SK-N-SH (cell line): ENCODE data around the gene DUSP9. TPM values are rescaled to one million over a fixed set of nuclear protein-coding genes. Genes with fewer than 3 reads are reported as not detected.

Source experiments
- CTCF ChIA-PET: fragments of 300-600, 350-600 bp; formaldehyde crosslinking; extraction: SDS; loops from one replicate; lab custom pipeline; 2021; lab: Yijun Ruan, JAX
- POLR2A ChIA-PET: fragments of 350-600 bp; sonication (Branson Sonifier 250); formaldehyde crosslinking; extraction: SDS; loops from one replicate; lab custom pipeline; 2020; ENCODE audit warnings: antibody characterized with exemption, inconsistent platforms; lab: Yijun Ruan, JAX
- DNase-seq: peaks from one replicate; pipeline ENCODE4 v3.0.0; 2012
- H2AFZ ChIP-seq: fragments of 200-600 bp; sonication (generic); 2 replicates; pipeline ENCODE4 v1.8.1; 2016; ENCODE audit warnings: antibody characterized with exemption, mild to moderate bottlenecking, low read depth
- H3F3A ChIP-seq: fragments of 200-600 bp; sonication (generic); replicated peaks from 2 replicates; pipeline ENCODE3; 2016; ENCODE audit warnings: antibody characterized with exemption, mild to moderate bottlenecking; ENCODE audit not compliant: insufficient read depth
- H3K27ac ChIP-seq, 2 experiments: fragments of 200-500 bp in 1 of 2; fragments of 200-600 bp in 1 of 2; sonication (Bioruptor generic) in 1 of 2; sonication (generic), shearing (Covaris generic) in 1 of 2; 2 replicates each; pipeline versions ENCODE4 v1.5.1 to v1.6.1; 2014 to 2016; ENCODE audit warnings: low read depth in 2 of 2, inconsistent platforms in 1 of 2, low read length in 1 of 2, mild to moderate bottlenecking in 1 of 2, mixed read lengths in 1 of 2
- H3K27me3 ChIP-seq: fragments of 200-600 bp; sonication (generic), shearing (Covaris generic); 2 replicates; pipeline ENCODE4 v1.6.1; 2016; ENCODE audit warnings: mixed run types; ENCODE audit not compliant: insufficient read depth
- H3K36me3 ChIP-seq, 2 experiments: fragments of 200-500 bp in 1 of 2; fragments of 200-600 bp in 1 of 2; sonication (Bioruptor generic) in 1 of 2; sonication (generic) in 1 of 2; replicated peaks in 1 of 2; 2 replicates each; pipeline versions ENCODE3 to v1.5.1; 2014 to 2016; ENCODE audit warnings: low read length in 1 of 2, mild to moderate bottlenecking in 1 of 2; ENCODE audit not compliant: insufficient read depth in 2 of 2, control insufficient read depth in 1 of 2
- H3K4me1 ChIP-seq, 2 experiments: fragments of 200-500 bp in 1 of 2; fragments of 200-600 bp in 1 of 2; sonication (Bioruptor generic) in 1 of 2; sonication (generic), shearing (Covaris generic) in 1 of 2; 2 replicates each; pipeline versions ENCODE4 v1.5.1 to v1.6.1; 2014 to 2016; ENCODE audit warnings: low read depth in 1 of 2, low read length in 1 of 2, mixed run types in 1 of 2; ENCODE audit not compliant: insufficient read depth in 2 of 2, control insufficient read depth in 1 of 2
- H3K4me2 ChIP-seq: fragments of 200-600 bp; sonication (generic), shearing (Covaris generic); 2 replicates; pipeline ENCODE4 v1.6.1; 2017; ENCODE audit warnings: mixed run types
- H3K4me3 ChIP-seq, 2 experiments: fragments of 200-500 bp in 1 of 2; fragments of 200-600 bp in 1 of 2; sonication (Bioruptor generic) in 1 of 2; sonication (generic), shearing (Covaris generic) in 1 of 2; 2 replicates each; pipeline versions ENCODE4 v1.5.1 to v1.8.1; 2014 to 2016; ENCODE audit warnings: low read depth in 2 of 2, inconsistent platforms in 1 of 2, low read length in 1 of 2, mild to moderate bottlenecking in 1 of 2, mixed read lengths in 1 of 2, moderate library complexity in 1 of 2
- H3K79me2 ChIP-seq: fragments of 200-600 bp; sonication (generic); 2 replicates; pipeline ENCODE4 v1.8.1; 2017; ENCODE audit warnings: mild to moderate bottlenecking; ENCODE audit not compliant: insufficient read depth
- H3K9ac ChIP-seq: fragments of 200-600 bp; sonication (generic); 2 replicates; pipeline ENCODE4 v1.6.1; 2017; ENCODE audit warnings: mixed run types
- H3K9me2 ChIP-seq: fragments of 200-600 bp; sonication (generic); 2 replicates; pipeline ENCODE4 v1.6.1; 2017; ENCODE audit warnings: mixed run types
- H3K9me3 ChIP-seq: fragments of 200-600 bp; sonication (generic); 2 replicates; pipeline ENCODE4 v1.6.1; 2017; ENCODE audit warnings: mixed run types, mild to moderate bottlenecking, moderate library complexity
- H4K20me1 ChIP-seq: fragments of 200-600 bp; sonication (generic); 2 replicates; pipeline ENCODE4 v1.6.1; 2017; ENCODE audit warnings: mild to moderate bottlenecking, mixed run types; ENCODE audit not compliant: insufficient read depth
- FOSL2 ChIP-seq: IDR thresholded peaks from 2 replicates; pipeline ENCODE4 v1.4.0; 2012; ENCODE audit warnings: low read depth, mild to moderate bottlenecking, moderate library complexity, borderline replicate concordance
- FOXM1 ChIP-seq: IDR thresholded peaks from 2 replicates; pipeline ENCODE4 v1.4.0; 2012; ENCODE audit warnings: low read depth, mild to moderate bottlenecking
- IRF3 ChIP-seq: fragments of 150-350 bp; IDR thresholded peaks from 2 replicates; pipeline ENCODE4 v1.6.1; 2016; ENCODE audit warnings: mild to moderate bottlenecking, low read depth, low read length
- MAX ChIP-seq: IDR thresholded peaks from 2 replicates; pipeline ENCODE4 v1.4.0; 2012; ENCODE audit warnings: low read depth
- NRF1 ChIP-seq: IDR thresholded peaks from 2 replicates; pipeline ENCODE4 v1.6.1; 2012; ENCODE audit warnings: low read depth, mild to moderate bottlenecking, low read length
- PBX3 ChIP-seq: IDR thresholded peaks from 2 replicates; pipeline ENCODE4; 2012
- RAD21 ChIP-seq: IDR thresholded peaks from 2 replicates; pipeline ENCODE4 v1.6.1; 2012; ENCODE audit warnings: mild to moderate bottlenecking, low read length
- REST ChIP-seq: IDR thresholded peaks from 2 replicates; pipeline ENCODE4 v1.6.1; 2012; ENCODE audit warnings: mild to moderate bottlenecking, low read depth, low read length, moderate library complexity
- RFX5 ChIP-seq: IDR thresholded peaks from 2 replicates; pipeline ENCODE4 v1.6.1; 2012; ENCODE audit warnings: mild to moderate bottlenecking, improper control_type of control experiment, low read length
- TAF1 ChIP-seq: IDR thresholded peaks from 2 replicates; pipeline ENCODE4 v1.6.1; 2012; ENCODE audit warnings: low read depth, mild to moderate bottlenecking, low read length, moderate library complexity, borderline replicate concordance
- TCF12 ChIP-seq: IDR thresholded peaks from 2 replicates; pipeline ENCODE4 v1.4.0; 2012
- USF2 ChIP-seq: fragments of 150-350 bp; IDR thresholded peaks from 2 replicates; pipeline ENCODE4 v1.6.1; 2017; ENCODE audit warnings: antibody characterized with exemption, low read length, low read depth, borderline replicate concordance
- WGBS: methylation state at CpG from one replicate; pipeline ENCODE4 v1.1.6; 2017; ENCODE audit warnings: low lambda C conversion rate; 5-methylcytosine and 5-hydroxymethylcytosine counted together
- polyA plus RNA-seq, 3 experiments: library from polyadenylated mRNA; depleted of rRNA; stranded (reverse); fragments of >200 nt; gene quantifications; 2 replicates each; pipeline ENCODE4 v1.2.3, GENCODE V29; 2012

The DUSP9 gene
- polyA plus RNA-seq, 1 of the 3 experiments (the other 2 are of a cell fraction) = 0.05 TPM

GRCh38 chrX:153668423-153669173 is 21.6 kb downstream of the DUSP9 start:
- H3K4me2 ChIP-seq = no peak overlapping the region
- no peaks in the 10 kb centered on the region for H3K9me2 ChIP-seq
- H3K9me3 ChIP-seq = 0 out of 2 replicates have a peak, but pooled peaks cover 9% of the 10 kb centered on the region
- H3K27me3 ChIP-seq = no peaks in the 10 kb centered on the region; the same call in 1 of the 2 replicates
- H3K79me2 ChIP-seq = no peaks in the 10 kb centered on the region
- H3K4me3 ChIP-seq = no peak overlapping the region
- no peaks in the 10 kb centered on the region for H3K36me3 ChIP-seq
- ChIA-PET CTCF (interaction anchor here (0.6 to 10.5 kb wide), 32 partner anchors 11 to 727 kb away, joined by 3 to 128 read pairs (median 6); partner anchors contain the start of genes DUSP9 and SLC6A8), POLR2A (no interaction called here)
- H3K9ac ChIP-seq = no peak overlapping the region
- no peak overlapping the region for H3K27ac ChIP-seq
- no peak overlapping the region for H2AFZ ChIP-seq
- no peaks in the 10 kb centered on the region for H4K20me1 ChIP-seq
- 58% methylated on average over 7 of the region's 11 CpGs for WGBS
- H3K4me1 ChIP-seq = peaks cover 0 to 3% of the 10 kb centered on the region in 2 experiments; a peak in 1 of 4 replicates
- H3F3A ChIP-seq = no peaks in the 10 kb centered on the region
- no peak for DNase-seq
- no peak for TF ChIP-seq FOSL2
- TF ChIP-seq FOXM1 = no peak
- no peak for TF ChIP-seq RFX5
- TF ChIP-seq PBX3 = no peak
- no peak for TF ChIP-seq RAD21
- TF ChIP-seq REST = no peak
- TF ChIP-seq TAF1 = no peak
- no peak for TF ChIP-seq USF2
- TF ChIP-seq TCF12 = no peak
- no peak for TF ChIP-seq IRF3
- TF ChIP-seq MAX = no peak
- no peak for TF ChIP-seq NRF1
